ENCODE measurements around the gene IER5.

Gene IER5

DNA sequence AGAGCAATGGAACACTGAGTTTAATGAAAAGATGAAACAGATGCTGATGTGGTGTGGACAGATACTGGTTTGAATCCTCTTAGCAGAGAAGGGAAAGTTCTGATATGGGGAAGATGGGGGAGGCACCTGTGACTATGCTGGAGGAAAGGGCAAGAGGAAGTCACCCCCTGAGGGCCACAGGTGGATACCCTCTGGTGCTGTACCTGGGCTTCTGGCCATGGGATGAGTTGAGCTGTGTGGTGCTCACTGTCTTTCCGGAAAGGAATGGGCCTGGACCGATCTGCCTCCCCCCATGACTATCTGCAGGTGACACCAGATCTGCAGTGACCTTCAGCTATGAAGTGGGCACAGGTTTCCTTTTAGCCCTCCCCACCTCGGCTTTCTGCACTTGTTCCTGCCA, 52.4 kb downstream of the IER5 start:
- ATAC-seq (no peak), DNase-seq (no peak)
- Mint-ChIP-seq H3K4me3 (peak overlapping the region; percentile 63 to 74), H3K9me3 (no peaks in the 10 kb centered on the region), H3K4me1 (peaks cover 79% of the 10 kb centered on the region), H3K27ac (peak overlapping the region; percentile 57 to 66), H3K27me3 (peaks cover 12% of the 10 kb centered on the region)

DNA sequence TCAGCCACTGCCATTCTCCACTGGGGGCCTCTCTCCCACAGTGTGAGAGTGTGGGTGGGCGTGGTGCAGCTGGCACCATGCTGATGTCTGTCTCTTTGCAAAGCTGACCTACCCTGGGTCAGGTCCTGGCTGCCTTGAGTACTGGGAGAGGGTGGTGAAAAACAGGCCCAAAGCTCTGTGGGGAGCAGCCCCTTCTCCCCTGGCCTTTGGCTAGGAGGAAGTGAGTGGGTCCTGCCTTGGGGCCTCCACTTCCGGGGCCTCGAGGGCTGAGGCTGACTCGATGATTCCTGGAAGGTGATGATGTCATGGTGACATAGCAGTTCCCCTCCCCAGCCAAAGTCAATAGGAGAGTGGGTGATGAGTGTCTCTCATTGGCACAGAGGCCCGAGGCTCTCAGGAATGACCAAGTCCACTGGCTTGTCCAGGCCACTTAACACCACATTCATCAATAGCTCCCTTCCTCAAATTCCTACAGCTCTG, 53.0 kb downstream of the IER5 start:
- Mint-ChIP-seq H3K27me3 (peaks cover 12% of the 10 kb centered on the region), H3K9me3 (no peaks in the 10 kb centered on the region), H3K27ac (peak overlapping the region; percentile 43 to 66), H3K4me3 (peak overlapping the region; percentile 61 to 74), H3K4me1 (peaks cover 74% of the 10 kb centered on the region)
- DNase-seq (peak; percentile 56 to 82), ATAC-seq (peak; percentile 78)
